OCI-LY7 (cell line): ENCODE data around the gene RNASEH1.

Experiments
- EZH2phosphoT487 ChIP-seq: fragments of 200-600 bp; sonication (generic); IDR thresholded peaks from 2 replicates; pipeline ENCODE4 v1.6.1; 2018; ENCODE audit warnings: low read depth, borderline replicate concordance, mild to moderate bottlenecking, mixed run types, antibody characterized with exemption, low read length, moderate library complexity, mixed read lengths
- TF ChIP-seq, protein P1 (sequence below): fragments of 200-600 bp; sonication (generic); conservative IDR thresholded peaks from 2 replicates; pipeline ENCODE4 v1.5.1; 2014; ENCODE audit warnings: mild to moderate bottlenecking, antibody characterized with exemption, low read length, moderate library complexity, mixed read lengths

DNA sequence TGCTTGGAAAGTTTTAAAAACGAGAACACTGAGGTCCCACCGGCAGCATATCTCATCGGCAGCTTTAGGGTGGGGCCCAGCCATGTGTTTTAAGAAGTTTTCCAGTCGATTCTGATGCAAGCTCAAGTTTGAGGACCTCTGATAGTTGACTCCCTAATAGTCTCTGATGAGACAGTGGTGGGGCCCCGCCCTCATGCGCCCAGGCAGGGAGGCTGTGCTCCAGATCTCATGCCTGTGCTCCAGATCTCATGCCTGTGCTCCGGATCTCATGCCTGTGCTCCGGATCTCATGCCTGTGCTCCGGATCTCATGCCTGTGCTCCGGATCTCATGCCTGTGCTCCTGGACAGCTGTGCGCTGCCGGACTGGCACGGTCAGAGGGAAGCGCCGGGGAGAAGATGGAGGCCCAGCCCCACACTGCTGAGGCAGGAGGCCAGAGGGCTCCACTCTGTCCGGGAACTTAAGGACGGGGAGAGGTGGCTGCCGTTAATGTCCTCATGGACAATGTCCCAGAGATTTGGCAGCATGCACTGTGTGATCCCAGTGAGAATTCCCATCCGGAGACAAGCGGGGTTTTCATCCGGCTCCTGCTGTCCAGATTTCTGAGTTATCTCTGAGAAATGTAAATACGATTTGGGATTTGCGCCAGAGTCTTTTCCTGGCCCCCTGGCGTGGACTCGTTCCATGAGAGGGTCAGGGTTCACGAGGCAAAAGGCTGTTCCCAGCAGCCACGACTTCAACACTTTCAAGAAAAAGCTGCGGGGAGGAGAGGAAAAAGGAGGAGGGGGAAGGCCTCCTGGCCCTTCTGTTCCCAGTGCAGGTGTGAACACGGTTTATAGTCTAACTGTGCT is 27.4 kb upstream of the RNASEH1 start:
- TF ChIP-seq, protein P1, sequence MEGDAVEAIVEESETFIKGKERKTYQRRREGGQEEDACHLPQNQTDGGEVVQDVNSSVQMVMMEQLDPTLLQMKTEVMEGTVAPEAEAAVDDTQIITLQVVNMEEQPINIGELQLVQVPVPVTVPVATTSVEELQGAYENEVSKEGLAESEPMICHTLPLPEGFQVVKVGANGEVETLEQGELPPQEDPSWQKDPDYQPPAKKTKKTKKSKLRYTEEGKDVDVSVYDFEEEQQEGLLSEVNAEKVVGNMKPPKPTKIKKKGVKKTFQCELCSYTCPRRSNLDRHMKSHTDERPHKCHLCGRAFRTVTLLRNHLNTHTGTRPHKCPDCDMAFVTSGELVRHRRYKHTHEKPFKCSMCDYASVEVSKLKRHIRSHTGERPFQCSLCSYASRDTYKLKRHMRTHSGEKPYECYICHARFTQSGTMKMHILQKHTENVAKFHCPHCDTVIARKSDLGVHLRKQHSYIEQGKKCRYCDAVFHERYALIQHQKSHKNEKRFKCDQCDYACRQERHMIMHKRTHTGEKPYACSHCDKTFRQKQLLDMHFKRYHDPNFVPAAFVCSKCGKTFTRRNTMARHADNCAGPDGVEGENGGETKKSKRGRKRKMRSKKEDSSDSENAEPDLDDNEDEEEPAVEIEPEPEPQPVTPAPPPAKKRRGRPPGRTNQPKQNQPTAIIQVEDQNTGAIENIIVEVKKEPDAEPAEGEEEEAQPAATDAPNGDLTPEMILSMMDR: no peak
- no peak for TF ChIP-seq EZH2phosphoT487
